Tibial artery (tissue), 4 donors: Measurements from ENCODE around the gene FANCC.

Experiments
- DNase-seq, 2 donors: peaks; one replicate each; pipeline ENCODE4 v3.0.0-alpha.2; 2019
- H3K27ac ChIP-seq, 2 donors: fragments of 200-600 bp; sonication (generic) in 1 of 2; 1 replicate in 1 of 2; 2 replicates in 1 of 2; pipeline ENCODE4 v1.5.1; 2018 to 2019; ENCODE audit warnings: mild to moderate bottlenecking in 1 of 2
- H3K27me3 ChIP-seq, 2 donors: fragments of 200-600 bp; sonication (generic) in 1 of 2; one replicate each; pipeline versions ENCODE4 v1.5.1 to v1.6.0; 2016 to 2019
- H3K36me3 ChIP-seq, 3 donors: fragments of 200-600 bp; sonication (generic) in 2 of 3; one replicate each; pipeline ENCODE4 v1.5.1; 2016 to 2019; ENCODE audit warnings: mild to moderate bottlenecking in 2 of 3
- H3K4me1 ChIP-seq, 4 donors: fragments of 200-600 bp; sonication (generic) in 2 of 4; 1 replicate in 3 of 4; 2 replicates in 1 of 4; pipeline ENCODE4 v1.5.1; 2016 to 2019
- H3K4me3 ChIP-seq, 2 donors: fragments of 200-600 bp; sonication (generic) in 1 of 2; 1 replicate in 1 of 2; 2 replicates in 1 of 2; pipeline ENCODE4 v1.5.1; 2018 to 2019; ENCODE audit warnings: mild to moderate bottlenecking in 2 of 2
- H3K9me3 ChIP-seq, 3 donors: fragments of 200-600 bp; sonication (generic) in 1 of 3; one replicate each; pipeline ENCODE4 v1.5.1; 2016 to 2019
- CTCF ChIP-seq, 2 experiments: fragments of 200-600 bp in 1 of 2; fragments of 450-650 bp in 1 of 2; IDR thresholded peaks; one replicate each; pipeline ENCODE4 v1.5.1; 2017 to 2019; ENCODE audit warnings: antibody characterized with exemption in 2 of 2, mild to moderate bottlenecking in 1 of 2, moderate library complexity in 1 of 2
- intact Hi-C: fragments of 100-400 bp; cut with DNase I; formaldehyde crosslinking; loops from one replicate; pipeline ENCODE4 v1.15.0; 2023; ENCODE audit warnings: low total_unique reads

FANCC gene

GRCh38 chr9:95167998-95168397, 149.5 kb downstream of the FANCC start:
- Histone ChIP-seq H3K27me3 (no peaks in the 10 kb centered on the region), H3K4me1 (no peaks in the 10 kb centered on the region), H3K36me3 (no peaks in the 10 kb centered on the region), H3K4me3 (no peak overlapping the region), H3K9me3 (peaks cover 0 to 6% (median 0%) of the 10 kb centered on the region in 3 donors), H3K27ac (no peak overlapping the region)
- intact Hi-C loops = no loop called here
- peak in 1 of 2 donors; percentile 55 for DNase-seq
- peak; percentile 62 to 71 for TF ChIP-seq CTCF (IDR thresholded peaks at IDR 0.05)

GRCh38 chr9:95165004-95165403, 152.5 kb downstream of the FANCC start:
- no peak overlapping the region for H3K4me3 ChIP-seq
- intact Hi-C loops = no loop called here

GRCh38 chr9:95157481-95158151, 159.9 kb downstream of the FANCC start:
- H3K4me1 ChIP-seq = peaks cover 0 to 15% (median 11%) of the 10 kb centered on the region in 4 donors
- no peaks in the 10 kb centered on the region for H3K9me3 ChIP-seq
- no peak overlapping the region for H3K27ac ChIP-seq
- no peak overlapping the region for H3K4me3 ChIP-seq
- no peaks in the 10 kb centered on the region for H3K27me3 ChIP-seq
- no peak for TF ChIP-seq CTCF (IDR thresholded peaks at IDR 0.05)
- no peaks in the 10 kb centered on the region for H3K36me3 ChIP-seq
- intact Hi-C loops = no loop called here
- DNase-seq = peak in 1 of 2 donors; percentile 59

More at GRCh38 chr9:95165004-95165403, 152.5 kb downstream of the FANCC start:
- H3K27ac ChIP-seq = no peak overlapping the region
- no peaks in the 10 kb centered on the region for H3K27me3 ChIP-seq
- no peaks in the 10 kb centered on the region for H3K36me3 ChIP-seq
- H3K4me1 ChIP-seq = no peaks in the 10 kb centered on the region
- no peak for TF ChIP-seq CTCF (IDR thresholded peaks at IDR 0.05)
- peaks cover 0 to 7% (median 0%) of the 10 kb centered on the region in 3 donors for H3K9me3 ChIP-seq
- no peak for DNase-seq

- Histone ChIP-seq H3K27ac (no peak overlapping the region), H3K27me3 (no peaks in the 10 kb centered on the region), H3K4me3 (no peak overlapping the region), H3K9me3 (no peaks in the 10 kb centered on the region), H3K4me1 (peaks cover 0 to 15% (median 11%) of the 10 kb centered on the region in 4 donors), H3K36me3 (no peaks in the 10 kb centered on the region)
- DNase-seq = no peak
- TF ChIP-seq CTCF (IDR thresholded peaks at IDR 0.05) = no peak
- intact Hi-C loops = no loop called here
Observed at GRCh38 chr9:95156074-95156473, 161.4 kb downstream of the FANCC start.

- no peak overlapping the region for H3K27ac ChIP-seq
- no peak overlapping the region for H3K4me3 ChIP-seq
- H3K9me3 ChIP-seq = no peaks in the 10 kb centered on the region
- intact Hi-C loops = no loop called here
- no peaks in the 10 kb centered on the region for H3K36me3 ChIP-seq
- H3K4me1 ChIP-seq = peaks cover 0 to 15% (median 11%) of the 10 kb centered on the region in 4 donors
- no peaks in the 10 kb centered on the region for H3K27me3 ChIP-seq
- no peak for DNase-seq
- no peak for TF ChIP-seq CTCF (IDR thresholded peaks at IDR 0.05)
Observed at GRCh38 chr9:95155220-95155619, 162.3 kb downstream of the FANCC start.
